Stimulated activated CD4-positive, alpha-beta T cell treated with anti-CD3 and anti-CD28 coated beads, Interleukin-12 subunit alpha, Interleukin-12 subunit beta, amount 100 ng/mL, for 4 hours (primary cell): ENCODE results near the gene POMT1.

Source experiments
- DNase-seq: peaks from one replicate; pipeline ENCODE4 v3.0.0-alpha.2; 2020

The POMT1 gene

GRCh38 chr9:131559421-131560000 lies 56.8 kb downstream of the POMT1 start:
- no peak for DNase-seq

DNA sequence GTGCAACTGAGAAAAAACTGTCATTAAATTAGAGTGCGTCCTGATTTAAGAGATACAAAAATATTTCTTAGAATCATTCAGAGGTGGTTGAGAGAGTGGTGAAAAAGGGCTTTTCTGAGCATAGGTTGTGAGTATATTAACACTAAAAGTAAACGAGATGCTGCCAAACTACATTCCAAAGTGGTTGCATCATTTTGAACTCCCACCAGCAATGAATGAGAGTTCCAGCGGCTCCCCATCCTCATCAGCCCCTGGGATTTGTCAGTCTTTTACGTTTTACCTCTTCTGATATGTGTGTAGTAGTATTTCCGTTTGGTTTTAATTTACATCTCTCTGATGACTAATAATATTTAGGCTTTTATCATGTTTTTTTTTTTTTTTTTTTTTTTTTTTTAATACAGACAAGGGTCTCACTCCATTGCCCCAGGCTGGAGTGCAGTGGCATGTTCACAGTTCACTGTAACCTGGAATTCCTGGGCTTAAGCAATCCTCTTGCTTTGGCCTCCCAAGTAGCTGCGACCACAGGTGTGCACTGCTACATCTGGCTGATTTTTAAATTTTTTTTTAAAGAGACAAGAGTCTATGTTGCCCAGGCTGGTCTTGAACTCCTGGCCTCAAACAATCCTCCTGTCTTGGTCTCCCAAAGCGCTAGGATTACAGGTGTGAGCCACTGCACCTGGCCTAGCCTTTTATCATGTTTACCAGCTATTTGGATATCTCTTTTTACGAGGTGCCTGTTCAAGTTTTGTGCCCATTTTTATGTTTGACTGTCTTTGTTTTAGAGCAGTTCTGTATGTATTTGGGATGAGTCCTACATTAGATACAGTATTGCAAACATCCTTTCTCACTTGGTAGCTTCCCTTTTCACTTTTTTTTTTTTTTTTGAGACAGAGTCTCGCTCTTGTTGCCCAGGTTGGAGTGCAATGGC lies 59.6 kb downstream of the POMT1 start:
- no peak for DNase-seq

DNA sequence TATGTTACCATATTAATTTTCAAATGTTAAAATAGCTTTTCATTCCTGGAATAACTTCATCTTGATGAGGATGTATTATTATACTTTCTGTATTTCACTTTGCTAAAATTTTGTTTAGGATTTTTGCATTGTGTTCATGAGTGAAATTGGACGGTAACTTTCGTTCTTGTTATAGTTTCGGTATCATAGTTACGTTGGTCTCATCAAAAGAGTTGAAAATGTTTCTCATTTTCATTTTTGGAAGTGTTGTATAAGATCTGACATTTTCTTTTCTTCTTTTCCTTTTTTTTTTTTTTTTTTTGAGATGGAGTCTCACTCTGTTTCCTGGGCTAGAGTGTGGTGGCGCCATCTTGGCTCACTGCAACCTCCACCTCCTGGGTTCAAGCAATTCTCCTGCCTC lies 62.7 kb downstream of the POMT1 start:
- no peak for DNase-seq

DNA sequence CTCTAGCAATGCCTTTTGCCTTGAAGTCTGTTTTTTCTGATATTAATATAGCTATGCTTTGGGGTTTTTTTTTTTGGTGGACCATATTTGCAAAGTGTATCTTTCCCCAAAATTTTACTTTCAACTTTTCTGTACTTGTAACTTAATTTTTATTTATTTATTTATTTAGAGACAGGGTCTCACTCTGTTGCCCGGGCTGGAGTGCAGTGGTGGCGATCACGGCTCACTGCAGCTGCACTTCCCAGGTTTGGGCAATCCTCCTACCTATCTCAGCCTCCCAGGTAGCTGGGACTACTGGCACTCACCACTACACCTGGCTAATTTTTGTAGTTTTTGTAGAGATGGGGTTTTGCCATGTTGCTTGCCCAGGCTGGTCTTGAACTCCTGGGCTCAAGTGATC lies 63.4 kb downstream of the POMT1 start:
- no peak for DNase-seq

DNA sequence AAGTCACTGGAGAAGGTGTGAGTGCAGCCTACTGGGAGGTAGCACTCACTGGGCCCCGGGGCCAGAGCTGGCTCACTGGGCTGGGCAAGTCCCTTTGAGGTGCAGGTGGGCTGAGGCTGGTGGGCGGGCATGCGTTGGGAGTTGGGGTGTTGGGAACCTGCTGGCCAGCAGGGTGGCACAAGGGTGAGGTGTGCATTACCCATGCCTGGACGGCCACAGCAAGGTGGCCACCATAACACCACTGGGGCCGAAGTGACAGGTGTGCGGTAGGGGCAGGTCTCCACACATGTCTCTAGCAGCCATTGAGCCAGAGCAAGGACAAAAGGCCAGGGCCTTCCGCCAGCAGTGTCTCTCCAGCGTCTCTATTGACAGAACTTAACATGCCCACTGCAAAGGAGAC lies 65.2 kb downstream of the POMT1 start:
- no peak for DNase-seq
